ENCODE results near the gene NDST1. TPM values are rescaled to one million over a fixed set of nuclear protein-coding genes. Genes with fewer than 3 reads are reported as not detected.

NDST1 gene
- total RNA-seq, 1 donor from 2014 or later = 73.7 TPM

- DNase-seq (ENCODE audit: low read depth) = peak; percentile 70
Measured at GRCh38 chr5:150488519-150489359, 19.2 kb upstream of the NDST1 start.

- DNase-seq (ENCODE audit: low read depth) = no peak
Measured at GRCh38 chr5:150489360-150490295, 18.3 kb upstream of the NDST1 start.

GRCh38 chr5:150490296-150490669, 17.6 kb upstream of the NDST1 start:
- DNase-seq (ENCODE audit: low read depth) = no peak

- no peak for DNase-seq (ENCODE audit: low read depth)
Measured at GRCh38 chr5:150490754-150491153, 17.2 kb upstream of the NDST1 start.

- no peak for DNase-seq (ENCODE audit: low read depth)
Measured at GRCh38 chr5:150491876-150492275, 16.1 kb upstream of the NDST1 start.

- no peak for DNase-seq (ENCODE audit: low read depth)
Measured at GRCh38 chr5:150492621-150493020, 15.3 kb upstream of the NDST1 start.

GRCh38 chr5:150496098-150496497, 11.8 kb upstream of the NDST1 start:
- DNase-seq (ENCODE audit: low read depth) = no peak

GRCh38 chr5:150496534-150496933, 11.4 kb upstream of the NDST1 start:
- DNase-seq (ENCODE audit: low read depth) = no peak

- DNase-seq (ENCODE audit: low read depth) = peak; percentile 92
Measured at GRCh38 chr5:150497274-150497988, 10.5 kb upstream of the NDST1 start.

- no peak for DNase-seq (ENCODE audit: low read depth)
Measured at GRCh38 chr5:150497989-150498317, 10.0 kb upstream of the NDST1 start.

GRCh38 chr5:150498501-150498900, 9.4 kb upstream of the NDST1 start:
- DNase-seq (ENCODE audit: low read depth) = no peak

GRCh38 chr5:150498971-150499370, 9.0 kb upstream of the NDST1 start:
- DNase-seq (ENCODE audit: low read depth) = no peak

GRCh38 chr5:150499437-150499956, 8.4 kb upstream of the NDST1 start:
- no peak for DNase-seq (ENCODE audit: low read depth)

- DNase-seq (ENCODE audit: low read depth) = peak; percentile 82
Measured at GRCh38 chr5:150500328-150500841, 7.5 kb upstream of the NDST1 start.

- DNase-seq (ENCODE audit: low read depth) = no peak
Measured at GRCh38 chr5:150500905-150501304, 7.0 kb upstream of the NDST1 start.

- peak; percentile 91 for DNase-seq (ENCODE audit: low read depth)
Measured at GRCh38 chr5:150502106-150502505, 5.8 kb upstream of the NDST1 start.

- no peak for DNase-seq (ENCODE audit: low read depth)
Measured at GRCh38 chr5:150502847-150503246, 5.1 kb upstream of the NDST1 start.

GRCh38 chr5:150503386-150503785, 4.5 kb upstream of the NDST1 start:
- DNase-seq (ENCODE audit: low read depth) = no peak

- peak; percentile 83 for DNase-seq (ENCODE audit: low read depth)
Measured at GRCh38 chr5:150503977-150504620, 3.8 kb upstream of the NDST1 start.

- DNase-seq (ENCODE audit: low read depth) = peak; percentile 97
Measured at GRCh38 chr5:150505041-150505511, 2.9 kb upstream of the NDST1 start.

- no peak for DNase-seq (ENCODE audit: low read depth)
Measured at GRCh38 chr5:150505816-150506215, 2.1 kb upstream of the NDST1 start.
